Endothelial cell of umbilical vein (primary cell): ENCODE results near the gene NBEA. TPM values are rescaled to one million over a fixed set of nuclear protein-coding genes. Genes with fewer than 3 reads are reported as not detected.

Experiments
- BruUV-seq: library from RNA; stranded (reverse); fragments of 400-500 nt; replicated peaks from 2 replicates; lab custom pipeline; 2021; lab: Mats Ljungman, UMichigan
- CTCF ChIA-PET: fragments of 300-600, 350-600 bp; sonication (Branson Sonifier 250); formaldehyde crosslinking; loops from one replicate; lab custom pipeline; 2021; ENCODE audit warnings: antibody characterized with exemption, inconsistent platforms; lab: Charles Lee
- POLR2A ChIA-PET: fragments of 300-600, 350-600 bp; sonication (Branson Sonifier 250); formaldehyde crosslinking; loops from one replicate; lab custom pipeline; 2021; ENCODE audit warnings: antibody characterized with exemption, inconsistent platforms; lab: Charles Lee
- DNase-seq: peaks from one replicate; pipeline ENCODE4 v3.0.0-alpha.2; 2011; ENCODE audit warnings: low read depth, low spot score
- FAIRE-seq: peaks from 2 replicates; lab custom pipeline; 2011; peaks lifted over from hg19 to GRCh38; lab: Jason Lieb, UNC
- H2AFZ ChIP-seq: 2 replicates; pipeline ENCODE4 v1.6.0; 2012; ENCODE audit warnings: low read depth, low read length, control low read depth, inconsistent platforms
- H3K27ac ChIP-seq: 2 replicates; pipeline ENCODE4 v1.5.1; 2011; ENCODE audit warnings: low read depth, mild to moderate bottlenecking, control low read depth, low read length, moderate library complexity; ENCODE audit not compliant: insufficient read depth
- H3K27me3 ChIP-seq, 2 experiments: 2 replicates each; pipeline versions ENCODE4 v1.6.0 to v1.6.1; 2011; ENCODE audit warnings: low read length in 2 of 2, mixed read lengths in 1 of 2; ENCODE audit not compliant: control insufficient read depth in 2 of 2, insufficient read depth in 2 of 2
- H3K36me3 ChIP-seq, 2 experiments: 2 replicates in 1 of 2; 3 replicates in 1 of 2; pipeline ENCODE4 v1.5.1; 2011; ENCODE audit warnings: low read length in 2 of 2, mild to moderate bottlenecking in 1 of 2, moderate library complexity in 1 of 2; ENCODE audit not compliant: control insufficient read depth in 2 of 2, insufficient read depth in 2 of 2; ENCODE audit errors: extremely low read depth in 1 of 2
- H3K4me1 ChIP-seq: 3 replicates; pipeline ENCODE4 v1.5.1; 2011; ENCODE audit warnings: mild to moderate bottlenecking, low read length; ENCODE audit not compliant: control insufficient read depth, insufficient read depth; ENCODE audit errors: extremely low read depth
- H3K4me2 ChIP-seq: 2 replicates; pipeline ENCODE4 v1.6.1; 2011; ENCODE audit warnings: low read length, control low read depth, mixed read lengths; ENCODE audit not compliant: insufficient read depth
- H3K4me3 ChIP-seq, 3 experiments: fragments of 200-600 bp in 1 of 3; sonication (generic), shearing (Covaris generic) in 1 of 3; replicated peaks in 1 of 3; 2 replicates each; pipeline ENCODE4 v1.5.1; 2011 to 2016; ENCODE audit warnings: control low read depth in 3 of 3, low read length in 3 of 3, mild to moderate bottlenecking in 2 of 3, inconsistent platforms in 1 of 3, low read depth in 1 of 3, moderate library complexity in 1 of 3; ENCODE audit not compliant: insufficient read depth in 1 of 3
- H3K79me2 ChIP-seq: 2 replicates; pipeline ENCODE4 v1.6.0; 2012; ENCODE audit warnings: low read length, inconsistent platforms; ENCODE audit not compliant: control insufficient read depth, insufficient read depth
- H3K9ac ChIP-seq: replicated peaks from 2 replicates; pipeline ENCODE3; 2011; ENCODE audit warnings: low read length, control low read depth; ENCODE audit not compliant: insufficient read depth; ENCODE audit errors: extremely low read depth
- H3K9me1 ChIP-seq: replicated peaks from 3 replicates; pipeline ENCODE4 v1.6.0; 2011; ENCODE audit warnings: mild to moderate bottlenecking, low read length; ENCODE audit not compliant: control insufficient read depth, insufficient read depth; ENCODE audit errors: extremely low read depth
- H3K9me3 ChIP-seq: replicated peaks from 2 replicates; pipeline ENCODE4 v1.5.1; 2012; ENCODE audit warnings: low read length, inconsistent platforms; ENCODE audit not compliant: control insufficient read depth, insufficient read depth
- H4K20me1 ChIP-seq: replicated peaks from 2 replicates; pipeline ENCODE3; 2011; ENCODE audit warnings: mild to moderate bottlenecking, low read length; ENCODE audit not compliant: control insufficient read depth, insufficient read depth; ENCODE audit errors: extremely low read depth
- CTCF ChIP-seq, 2 donors: IDR thresholded peaks; 1 replicate in 1 of 2; 2 replicates in 1 of 2; pipeline ENCODE4 v1.5.1; 2011; ENCODE audit warnings: low read length in 2 of 2, mild to moderate bottlenecking in 2 of 2, moderate library complexity in 2 of 2, control low read depth in 1 of 2, inconsistent platforms in 1 of 2, low read depth in 1 of 2; ENCODE audit not compliant: insufficient read depth in 1 of 2; ENCODE audit errors: extremely low read depth in 1 of 2
- EZH2 ChIP-seq: IDR thresholded peaks from 2 replicates; pipeline ENCODE4 v1.6.1; 2012; ENCODE audit warnings: borderline replicate concordance, low read depth, mild to moderate bottlenecking, moderate library complexity, low read length, inconsistent platforms; ENCODE audit not compliant: severe bottlenecking
- FOS ChIP-seq: IDR thresholded peaks from 2 replicates; pipeline ENCODE4 v1.6.1; 2011; ENCODE audit warnings: mild to moderate bottlenecking, low read length, moderate library complexity, borderline replicate concordance; ENCODE audit not compliant: insufficient read depth
- GATA2 ChIP-seq: IDR thresholded peaks from 2 replicates; pipeline ENCODE4 v1.7.0; 2011; ENCODE audit warnings: low read depth, mild to moderate bottlenecking, moderate library complexity, mixed read lengths, low read length; ENCODE audit not compliant: insufficient read length, insufficient read depth
- JUN ChIP-seq: IDR thresholded peaks from 2 replicates; pipeline ENCODE4 v1.6.1; 2011; ENCODE audit warnings: borderline replicate concordance, low read depth; ENCODE audit not compliant: insufficient read length, insufficient read depth
- MYC ChIP-seq: IDR thresholded peaks from one replicate; pipeline ENCODE4 v1.6.1; 2011; ENCODE audit warnings: mild to moderate bottlenecking, low read depth, low read length
- POLR2A ChIP-seq: IDR thresholded peaks from 2 replicates; pipeline ENCODE4 v1.6.1; 2012; ENCODE audit warnings: low read depth, mild to moderate bottlenecking, control low read depth, low read length
- POLR2AphosphoS5 ChIP-seq: IDR thresholded peaks from 2 replicates; pipeline ENCODE4 v1.6.1; 2012; ENCODE audit warnings: low read depth, mild to moderate bottlenecking, control low read depth, low read length, moderate library complexity; ENCODE audit not compliant: insufficient read depth
- dilution Hi-C: fragments of 300-500 bp; cut with MboI; formaldehyde crosslinking; loops from one replicate; pipeline ENCODE4 v1.15.0; 2019; ENCODE audit warnings: low sequenced_read_pairs; ENCODE audit not compliant: extremely low pct_ligation_motif_present
- intact Hi-C: fragments of 100-400 bp; cut with micrococcal nuclease; formaldehyde crosslinking; loops from one replicate; pipeline ENCODE4 v1.10.0; 2022
- polyA plus RNA-seq, 4 experiments: library from polyadenylated mRNA; depleted of rRNA in 3 of 4; stranded (reverse) in 3 of 4; unstranded in 1 of 4; fragments of >200 nt; gene quantifications; 2 replicates each; pipeline versions ENCODE4 v1.2.1 to v1.2.3, GENCODE V29; 2011 to 2012; ENCODE audit warnings: missing spikeins in 1 of 4
- total RNA-seq: library from RNA; stranded (reverse); gene quantifications from 2 replicates; pipeline ENCODE4 v1.2.3, GENCODE V29; 2021
- TF ChIP-seq, protein P1 (sequence below): IDR thresholded peaks from 2 replicates; pipeline ENCODE4 v1.6.1; 2011; ENCODE audit not compliant: insufficient read depth, insufficient read length

The NBEA gene
- total and polyA plus RNA-seq, 2 donors (not counting 3 experiments of a cell fraction or from before 2014, with no cell fraction given) = 3.0 to 4.8 TPM

GRCh38 chr13:34970961-34971360 is 28.9 kb downstream of the NBEA start:
- no peak for FAIRE-seq
- POLR2A ChIA-PET = no interaction called here
- dilution Hi-C loops = no loop called here

More at GRCh38 chr13:34970961-34971360, 28.9 kb downstream of the NBEA start:
- H3K27ac ChIP-seq = no peak overlapping the region
- H3K4me3 ChIP-seq = no peak overlapping the region
- TF ChIP-seq POLR2AphosphoS5 (no peak), GATA2 (no peak), POLR2A (no peak), MYC (no peak), EZH2 (no peak), CTCF (IDR thresholded peaks at IDR 0.05; ENCODE audit: extremely low read depth in 1 of 2, insufficient read depth in 1 of 2, low read depth in 1 of 2, low read length in 2 of 2) (no peak), JUN (no peak), FOS (no peak)
- TF ChIP-seq, protein P1, sequence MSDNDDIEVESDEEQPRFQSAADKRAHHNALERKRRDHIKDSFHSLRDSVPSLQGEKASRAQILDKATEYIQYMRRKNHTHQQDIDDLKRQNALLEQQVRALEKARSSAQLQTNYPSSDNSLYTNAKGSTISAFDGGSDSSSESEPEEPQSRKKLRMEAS = no peak
- no peaks in the 10 kb centered on the region for H3K9me3 ChIP-seq
- no peaks in the 10 kb centered on the region for H3K4me1 ChIP-seq
- no peaks in the 10 kb centered on the region for H3K79me2 ChIP-seq
- no peaks in the 10 kb centered on the region for H4K20me1 ChIP-seq
- no peak overlapping the region for H3K9ac ChIP-seq
- CTCF ChIA-PET = interaction anchor here (1.1 to 1.4 kb wide), 2 partner anchors 25 to 193 kb away, joined by 3 read pairs; no protein-coding TSS in a partner anchor
- no TSS peak for BruUV-seq
- no peaks in the 10 kb centered on the region for H3K36me3 ChIP-seq
- H3K9me1 ChIP-seq = no peaks in the 10 kb centered on the region
- H3K27me3 ChIP-seq = no peaks in the 10 kb centered on the region
- intact Hi-C loops = no loop called here
- DNase-seq = no peak
- H3K4me2 ChIP-seq = no peak overlapping the region
- H2AFZ ChIP-seq = no peak overlapping the region
